Measurements from ENCODE around the gene PRPF6. TPM values are rescaled to one million over a fixed set of nuclear protein-coding genes. Genes with fewer than 3 reads are reported as not detected.

PRPF6 gene
- total and polyA plus RNA-seq, 2 of the 13 experiments (the other 11 are each of a cell fraction or from before 2014, with no cell fraction given), result 63.7 to 101 TPM

GRCh38 chr20:63978319-63979228, 2.4 kb upstream of the PRPF6 start (continued):
- TF ChIP-seq ELF1 (CRISPR knock-in tag; IDR thresholded peaks at IDR 0.05) (peak; percentile 86), ZNF367 (CRISPR knock-in tag; IDR thresholded peaks at IDR 0.05; ENCODE audit: borderline replicate concordance) (peak; percentile 76; the same call in 1 of the 2 replicates), ZGPAT (CRISPR knock-in tag; IDR thresholded peaks at IDR 0.05) (peak; percentile 95), ZNF652 (CRISPR knock-in tag; IDR thresholded peaks at IDR 0.05; ENCODE audit: borderline replicate concordance, low read depth) (no peak; the same call in 1 of the 2 replicates), TFDP1 (CRISPR knock-in tag; IDR thresholded peaks at IDR 0.05; ENCODE audit: borderline replicate concordance) (peak; percentile 92), MEIS2 (CRISPR knock-in tag; IDR thresholded peaks at IDR 0.05) (peak; percentile 93), E2F2 (CRISPR knock-in tag; IDR thresholded peaks at IDR 0.05; ENCODE audit: borderline replicate concordance) (peak; percentile 95; the same call in 1 of the 2 replicates), ZNF503 (CRISPR knock-in tag; IDR thresholded peaks at IDR 0.05) (peak; percentile 70; the same call in 1 of the 2 replicates), KDM3A (CRISPR knock-in tag; IDR thresholded peaks at IDR 0.05; ENCODE audit: low read depth) (peak; percentile 98), ZNF513 (CRISPR knock-in tag; conservative IDR thresholded peaks at IDR 0.05) (peak; percentile 77; the same call in 1 of the 2 replicates), NPAS2 (CRISPR knock-in tag; IDR thresholded peaks at IDR 0.05; ENCODE audit: borderline replicate concordance) (peak; percentile 78; the same call in 1 of the 2 replicates), ZNF607 (CRISPR knock-in tag; IDR thresholded peaks at IDR 0.05; ENCODE audit: borderline replicate concordance) (peak; percentile 44; the same call in 1 of the 2 replicates), SMC3 (IDR thresholded peaks at IDR 0.05; ENCODE audit: low read length) (no peak), ARNTL (CRISPR knock-in tag; IDR thresholded peaks at IDR 0.05) (peak; percentile 76; the same call in 1 of the 2 replicates), CREB3 (CRISPR knock-in tag; IDR thresholded peaks at IDR 0.05) (peak; percentile 89; the same call in 1 of the 2 replicates), ZIK1 (CRISPR knock-in tag; IDR thresholded peaks at IDR 0.05; ENCODE audit: borderline replicate concordance, low read depth) (peak; percentile 73; the same call in 1 of the 2 replicates), TCF12 (IDR thresholded peaks at IDR 0.05) (no peak), TCF12 (CRISPR knock-in tag; IDR thresholded peaks at IDR 0.05) (no peak)

Measured in HepG2 (cell line).